Nephron progenitor cell (in vitro differentiated cells): ENCODE measurements around the gene SDF4.

Experiments used
- DNase-seq: peaks from one replicate; pipeline ENCODE4 v3.0.0; 2021
- H3K27ac Mint-ChIP-seq: 2 replicates; pipeline ENCODE4 v1.8.0; 2021; ENCODE audit warnings: mild to moderate bottlenecking, moderate library complexity, mixed read lengths
- H3K27me3 Mint-ChIP-seq: 2 replicates; pipeline ENCODE4 v1.8.0; 2021; ENCODE audit warnings: mild to moderate bottlenecking, low read depth, mixed read lengths; ENCODE audit not compliant: poor library complexity
- H3K36me3 Mint-ChIP-seq: 2 replicates; pipeline ENCODE4 v1.8.0; 2021; ENCODE audit warnings: low read depth, mixed read lengths
- H3K4me1 Mint-ChIP-seq: 2 replicates; pipeline ENCODE4 v1.8.0; 2021; ENCODE audit warnings: mixed read lengths
- H3K4me3 Mint-ChIP-seq: 2 replicates; pipeline ENCODE4 v1.8.0; 2021; ENCODE audit warnings: mild to moderate bottlenecking, moderate library complexity, mixed read lengths
- H3K9me3 Mint-ChIP-seq: 2 replicates; pipeline ENCODE4 v1.8.0; 2021; ENCODE audit warnings: mild to moderate bottlenecking, moderate library complexity, mixed read lengths
- CTCF ChIP-seq: fragments of 200-600 bp; sonication (generic); IDR thresholded peaks from 2 replicates; pipeline ENCODE4 v1.5.0; 2021; ENCODE audit warnings: antibody characterized with exemption

The SDF4 gene

DNA sequence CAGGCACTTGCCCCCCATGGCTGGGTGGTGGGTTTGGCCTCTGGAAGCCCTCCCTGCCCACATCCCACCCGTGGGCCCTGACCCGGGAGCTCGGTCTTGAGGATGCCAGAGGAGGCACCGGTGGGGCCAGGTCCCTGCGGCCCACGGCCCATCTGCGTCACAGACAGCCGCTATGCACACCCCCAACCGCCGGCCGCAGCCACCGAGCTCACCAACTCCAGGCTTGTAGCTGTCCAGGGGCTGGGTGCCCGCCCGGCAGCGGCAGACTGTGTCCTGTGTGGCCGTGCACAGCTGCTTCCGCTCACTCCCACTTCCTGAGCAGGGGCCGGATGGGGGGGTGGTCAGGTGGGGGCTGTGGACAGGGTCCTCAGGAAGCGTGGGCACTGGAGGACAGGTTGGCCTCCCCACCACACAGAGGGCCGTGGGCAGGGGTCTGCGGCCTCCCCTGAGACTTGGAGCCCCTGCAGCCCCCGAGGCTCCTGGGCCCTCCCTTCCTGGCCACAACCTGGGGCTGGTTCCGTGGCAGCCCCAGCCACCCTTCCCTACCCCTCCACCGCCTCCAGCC is 18.9 kb downstream of the SDF4 start:
- peak; percentile 8 for DNase-seq
- Mint-ChIP-seq H3K27ac (no peak overlapping the region), H3K9me3 (no peaks in the 10 kb centered on the region), H3K27me3 (peaks cover 8% of the 10 kb centered on the region), H3K4me3 (no peak overlapping the region), H3K4me1 (peaks cover 11% of the 10 kb centered on the region), H3K36me3 (peaks cover 6% of the 10 kb centered on the region)
- TF ChIP-seq CTCF, result no peak

- Mint-ChIP-seq H3K27me3 (peaks cover 17% of the 10 kb centered on the region), H3K4me1 (peaks cover 13% of the 10 kb centered on the region), H3K27ac (no peak overlapping the region), H3K9me3 (no peaks in the 10 kb centered on the region), H3K36me3 (peaks cover 5% of the 10 kb centered on the region), H3K4me3 (no peak overlapping the region)
- DNase-seq, result peak; percentile 6
- TF ChIP-seq CTCF, result no peak
These were observed 20.0 kb downstream of the SDF4 start for GRCh38 chr1:1211541-1212441.

GRCh38 chr1:1210726-1211540 is 20.9 kb downstream of the SDF4 start:
- no peaks in the 10 kb centered on the region for H3K36me3 Mint-ChIP-seq
- H3K4me1 Mint-ChIP-seq, result peaks cover 13% of the 10 kb centered on the region
- no peak overlapping the region for H3K27ac Mint-ChIP-seq
- TF ChIP-seq CTCF, result no peak
- H3K27me3 Mint-ChIP-seq, result peaks cover 23% of the 10 kb centered on the region
- no peak overlapping the region for H3K4me3 Mint-ChIP-seq
- no peaks in the 10 kb centered on the region for H3K9me3 Mint-ChIP-seq
- peak; percentile 1 for DNase-seq

- peak; percentile 6 for DNase-seq
- Mint-ChIP-seq H3K9me3 (no peaks in the 10 kb centered on the region), H3K4me1 (peaks cover 13% of the 10 kb centered on the region), H3K27me3 (peaks cover 26% of the 10 kb centered on the region), H3K36me3 (no peaks in the 10 kb centered on the region), H3K4me3 (no peak overlapping the region), H3K27ac (no peak overlapping the region)
- no peak for TF ChIP-seq CTCF
These were observed 22.9 kb downstream of the SDF4 start for GRCh38 chr1:1208713-1209433.

DNA sequence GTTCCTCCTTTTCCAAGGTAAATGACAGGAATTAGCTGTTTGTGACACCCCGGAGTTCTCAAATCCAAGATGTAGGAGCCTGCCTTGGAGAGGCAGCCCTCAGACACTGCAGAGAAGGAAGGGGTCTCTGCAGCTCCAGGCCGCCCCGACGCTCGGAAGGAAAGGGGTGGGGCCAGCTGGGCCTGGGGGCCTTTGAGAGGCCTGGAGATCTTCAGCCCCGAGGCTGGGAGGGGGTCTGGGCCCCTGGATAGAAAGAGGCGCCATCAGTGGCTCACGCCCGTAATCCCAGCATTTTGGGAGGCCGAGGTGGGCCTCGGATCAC is 24.3 kb downstream of the SDF4 start:
- TF ChIP-seq CTCF, result no peak
- Mint-ChIP-seq H3K9me3 (no peaks in the 10 kb centered on the region), H3K4me1 (peaks cover 13% of the 10 kb centered on the region), H3K36me3 (no peaks in the 10 kb centered on the region), H3K27ac (no peak overlapping the region), H3K27me3 (peaks cover 32% of the 10 kb centered on the region), H3K4me3 (no peak overlapping the region)
- peak; percentile 1 for DNase-seq
